Transverse colon (tissue), 4 donors: ENCODE data around the gene PDGFD.

Source experiments
- POLR2A ChIP-seq: fragments of 450-650 bp; IDR thresholded peaks from one replicate; pipeline ENCODE4 v1.6.1; 2016; ENCODE audit warnings: antibody characterized with exemption, mild to moderate bottlenecking, moderate library complexity
- POLR2AphosphoS5 ChIP-seq, 3 donors: sonication (generic); formaldehyde crosslinking; IDR thresholded peaks; one replicate each; pipeline ENCODE4 v1.6.1; 2016; ENCODE audit warnings: antibody characterized with exemption in 3 of 3
- TF ChIP-seq, protein P1 (sequence below), 5 experiments: fragments of 200-600 bp in 3 of 5; fragments of 450-650 bp in 2 of 5; sonication (generic) in 3 of 5; IDR thresholded peaks; 1 replicate in 2 of 5; 2 replicates in 3 of 5; pipeline ENCODE4 v1.5.1; 2016 to 2017; ENCODE audit warnings: antibody characterized with exemption in 5 of 5, inconsistent platforms in 3 of 5, mild to moderate bottlenecking in 2 of 5, moderate library complexity in 1 of 5

DNA sequence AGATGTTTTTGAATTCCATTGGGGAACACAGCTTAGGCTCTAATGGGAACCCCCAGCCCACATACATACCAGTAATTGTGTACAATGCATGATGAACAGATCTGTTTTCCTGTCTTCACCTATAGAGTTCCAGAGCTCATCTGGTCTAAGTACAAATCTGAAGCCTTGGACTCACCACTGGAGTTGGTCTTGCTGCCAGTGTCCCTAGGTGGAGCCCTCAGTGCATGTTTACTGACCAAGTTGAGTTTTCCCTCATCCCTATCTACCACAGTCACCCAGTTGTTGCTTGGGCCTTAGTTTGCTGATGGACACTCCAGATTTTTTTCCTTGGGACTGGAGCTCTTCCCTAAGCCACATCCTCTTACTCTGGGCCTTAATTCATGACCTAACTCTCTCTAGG is 286.7 kb downstream of the PDGFD start:
- no peak for TF ChIP-seq POLR2AphosphoS5 (IDR thresholded peaks at IDR 0.05)
- TF ChIP-seq, protein P1, sequence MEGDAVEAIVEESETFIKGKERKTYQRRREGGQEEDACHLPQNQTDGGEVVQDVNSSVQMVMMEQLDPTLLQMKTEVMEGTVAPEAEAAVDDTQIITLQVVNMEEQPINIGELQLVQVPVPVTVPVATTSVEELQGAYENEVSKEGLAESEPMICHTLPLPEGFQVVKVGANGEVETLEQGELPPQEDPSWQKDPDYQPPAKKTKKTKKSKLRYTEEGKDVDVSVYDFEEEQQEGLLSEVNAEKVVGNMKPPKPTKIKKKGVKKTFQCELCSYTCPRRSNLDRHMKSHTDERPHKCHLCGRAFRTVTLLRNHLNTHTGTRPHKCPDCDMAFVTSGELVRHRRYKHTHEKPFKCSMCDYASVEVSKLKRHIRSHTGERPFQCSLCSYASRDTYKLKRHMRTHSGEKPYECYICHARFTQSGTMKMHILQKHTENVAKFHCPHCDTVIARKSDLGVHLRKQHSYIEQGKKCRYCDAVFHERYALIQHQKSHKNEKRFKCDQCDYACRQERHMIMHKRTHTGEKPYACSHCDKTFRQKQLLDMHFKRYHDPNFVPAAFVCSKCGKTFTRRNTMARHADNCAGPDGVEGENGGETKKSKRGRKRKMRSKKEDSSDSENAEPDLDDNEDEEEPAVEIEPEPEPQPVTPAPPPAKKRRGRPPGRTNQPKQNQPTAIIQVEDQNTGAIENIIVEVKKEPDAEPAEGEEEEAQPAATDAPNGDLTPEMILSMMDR (IDR thresholded peaks at IDR 0.05), result no peak
- TF ChIP-seq POLR2A, result no peak
